Astrocyte (in vitro differentiated cells and primary cell): ENCODE data around the gene RAI2. TPM values are rescaled to one million over a fixed set of nuclear protein-coding genes. Genes with fewer than 3 reads are reported as not detected.
A peak's percentile ranks its signal among the peaks of the same experiment; 100 is the strongest.

ENCODE experiments used
- DNase-seq: peaks from one replicate; pipeline ENCODE4 v3.0.0-alpha.2; 2010; ENCODE audit warnings: low read depth
- FAIRE-seq: peaks from 2 replicates; lab custom pipeline; 2011; peaks lifted over from hg19 to GRCh38; lab: Jason Lieb, UNC
- H2AFZ ChIP-seq: 2 replicates; pipeline ENCODE4 v1.6.0; 2012; ENCODE audit warnings: low read depth, low read length, inconsistent platforms
- H3K27ac ChIP-seq: 2 replicates; pipeline ENCODE4 v1.5.1; 2011; ENCODE audit warnings: low read depth, low read length, inconsistent platforms
- H3K27me3 ChIP-seq: 2 replicates; pipeline ENCODE4 v1.6.0; 2011; ENCODE audit warnings: low read length, inconsistent platforms; ENCODE audit not compliant: insufficient read depth
- H3K36me3 ChIP-seq: 2 replicates; pipeline ENCODE4 v1.5.1; 2011; ENCODE audit warnings: low read length, inconsistent platforms; ENCODE audit not compliant: insufficient read depth
- H3K4me1 ChIP-seq: 2 replicates; pipeline ENCODE4 v1.5.1; 2011; ENCODE audit warnings: low read length, inconsistent platforms; ENCODE audit not compliant: insufficient read depth
- H3K4me2 ChIP-seq: 2 replicates; pipeline ENCODE4 v1.6.0; 2012; ENCODE audit warnings: low read length, inconsistent platforms
- H3K4me3 ChIP-seq: 2 replicates; pipeline ENCODE4 v1.5.1; 2011; ENCODE audit warnings: low read depth, mild to moderate bottlenecking, low read length, inconsistent platforms; ENCODE audit not compliant: insufficient read depth
- H3K79me2 ChIP-seq: 2 replicates; pipeline ENCODE4 v1.6.0; 2012; ENCODE audit warnings: mild to moderate bottlenecking, low read length, inconsistent platforms; ENCODE audit not compliant: insufficient read depth
- H3K9ac ChIP-seq: 2 replicates; pipeline ENCODE4 v1.6.0; 2012; ENCODE audit warnings: mild to moderate bottlenecking, low read length, inconsistent platforms
- H3K9me3 ChIP-seq: 2 replicates; pipeline ENCODE4 v1.5.1; 2012; ENCODE audit warnings: low read depth, mild to moderate bottlenecking, low read length, inconsistent platforms; ENCODE audit not compliant: insufficient read depth
- H4K20me1 ChIP-seq: 2 replicates; pipeline ENCODE4 v1.6.0; 2012; ENCODE audit warnings: low read length, inconsistent platforms; ENCODE audit not compliant: insufficient read depth
- H3K27ac Mint-ChIP-seq: one replicate; pipeline ENCODE4 v1.8.0; 2021; ENCODE audit warnings: mild to moderate bottlenecking, mixed read lengths; ENCODE audit not compliant: unreplicated experiment
- H3K27me3 Mint-ChIP-seq: one replicate; pipeline ENCODE4 v1.8.0; 2021; ENCODE audit warnings: low read depth, mixed read lengths; ENCODE audit not compliant: unreplicated experiment
- H3K36me3 Mint-ChIP-seq: one replicate; pipeline ENCODE4 v1.8.0; 2021; ENCODE audit warnings: low read depth, mixed read lengths; ENCODE audit not compliant: unreplicated experiment
- H3K4me1 Mint-ChIP-seq: one replicate; pipeline ENCODE4 v1.8.0; 2021; ENCODE audit warnings: low read depth, mixed read lengths; ENCODE audit not compliant: unreplicated experiment
- H3K4me3 Mint-ChIP-seq: one replicate; pipeline ENCODE4 v1.8.0; 2021; ENCODE audit warnings: mild to moderate bottlenecking, moderate library complexity, mixed read lengths; ENCODE audit not compliant: unreplicated experiment
- H3K9me3 Mint-ChIP-seq: one replicate; pipeline ENCODE4 v1.8.0; 2021; ENCODE audit warnings: mild to moderate bottlenecking, mixed read lengths; ENCODE audit not compliant: unreplicated experiment
- EZH2 ChIP-seq: IDR thresholded peaks from 2 replicates; pipeline ENCODE4 v1.6.1; 2012; ENCODE audit warnings: mild to moderate bottlenecking, low read length, inconsistent platforms; ENCODE audit not compliant: insufficient read depth
- total RNA-seq: library from RNA; stranded (reverse); gene quantifications from 2 replicates; pipeline ENCODE4 v1.2.1, GENCODE V29; 2021
- TF ChIP-seq, protein P1 (sequence below): IDR thresholded peaks from 2 replicates; pipeline ENCODE4 v1.5.1; 2011; ENCODE audit warnings: low read depth, mild to moderate bottlenecking, inconsistent platforms, low read length, moderate library complexity; ENCODE audit not compliant: insufficient read depth

Gene RAI2
- total RNA-seq, 1 donor from 2014 or later, result 0.66 TPM

- no peaks in the 10 kb centered on the region for H4K20me1 ChIP-seq
- no peak overlapping the region for H3K27ac Mint-ChIP-seq
- peaks cover 12% of the 10 kb centered on the region for H3K27me3 ChIP-seq
- H3K4me3 ChIP-seq, result no peak overlapping the region
- H3K79me2 ChIP-seq, result no peaks in the 10 kb centered on the region
- no peak overlapping the region for H2AFZ ChIP-seq
- H3K27ac ChIP-seq, result no peak overlapping the region
- no peaks in the 10 kb centered on the region for H3K9me3 Mint-ChIP-seq
- FAIRE-seq (peak; percentile 37), DNase-seq (no peak)
- no peak overlapping the region for H3K4me3 Mint-ChIP-seq
- no peaks in the 10 kb centered on the region for H3K9me3 ChIP-seq
- H3K9ac ChIP-seq, result no peak overlapping the region
- TF ChIP-seq, protein P1, sequence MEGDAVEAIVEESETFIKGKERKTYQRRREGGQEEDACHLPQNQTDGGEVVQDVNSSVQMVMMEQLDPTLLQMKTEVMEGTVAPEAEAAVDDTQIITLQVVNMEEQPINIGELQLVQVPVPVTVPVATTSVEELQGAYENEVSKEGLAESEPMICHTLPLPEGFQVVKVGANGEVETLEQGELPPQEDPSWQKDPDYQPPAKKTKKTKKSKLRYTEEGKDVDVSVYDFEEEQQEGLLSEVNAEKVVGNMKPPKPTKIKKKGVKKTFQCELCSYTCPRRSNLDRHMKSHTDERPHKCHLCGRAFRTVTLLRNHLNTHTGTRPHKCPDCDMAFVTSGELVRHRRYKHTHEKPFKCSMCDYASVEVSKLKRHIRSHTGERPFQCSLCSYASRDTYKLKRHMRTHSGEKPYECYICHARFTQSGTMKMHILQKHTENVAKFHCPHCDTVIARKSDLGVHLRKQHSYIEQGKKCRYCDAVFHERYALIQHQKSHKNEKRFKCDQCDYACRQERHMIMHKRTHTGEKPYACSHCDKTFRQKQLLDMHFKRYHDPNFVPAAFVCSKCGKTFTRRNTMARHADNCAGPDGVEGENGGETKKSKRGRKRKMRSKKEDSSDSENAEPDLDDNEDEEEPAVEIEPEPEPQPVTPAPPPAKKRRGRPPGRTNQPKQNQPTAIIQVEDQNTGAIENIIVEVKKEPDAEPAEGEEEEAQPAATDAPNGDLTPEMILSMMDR, result no peak
- no peak for TF ChIP-seq EZH2
- no peaks in the 10 kb centered on the region for H3K4me1 Mint-ChIP-seq
- no peaks in the 10 kb centered on the region for H3K4me1 ChIP-seq
- no peaks in the 10 kb centered on the region for H3K36me3 Mint-ChIP-seq
- peaks cover 41% of the 10 kb centered on the region for H3K27me3 Mint-ChIP-seq
- H3K36me3 ChIP-seq, result no peaks in the 10 kb centered on the region
- no peak overlapping the region for H3K4me2 ChIP-seq
Measured at GRCh38 chrX:17854531-17854930, 6.6 kb downstream of the RAI2 start.

DNA sequence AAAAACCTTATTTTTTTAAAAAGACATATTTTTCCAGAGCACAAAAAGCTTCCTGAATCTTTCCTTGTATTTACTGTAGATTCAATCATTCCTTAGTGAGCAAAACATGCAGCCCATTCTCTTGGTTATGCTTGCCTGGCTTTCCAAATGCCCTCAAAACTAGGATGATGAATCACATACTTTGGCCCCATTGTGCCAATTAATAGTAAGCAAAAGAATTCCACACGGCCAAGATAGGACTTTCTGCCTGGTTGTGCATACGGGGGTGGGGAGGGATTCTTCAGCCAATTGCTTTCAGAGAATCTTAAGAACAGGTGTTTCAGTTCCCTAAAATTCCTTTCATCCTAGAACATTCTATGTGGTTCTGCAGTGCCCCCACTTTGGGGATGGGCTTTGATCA, 7.0 kb downstream of the RAI2 start:
- FAIRE-seq (peak; percentile 81), DNase-seq (no peak)
- H3K4me1 Mint-ChIP-seq, result no peaks in the 10 kb centered on the region
- no peaks in the 10 kb centered on the region for H3K4me1 ChIP-seq
- H3K4me3 ChIP-seq, result no peak overlapping the region
- H3K27me3 Mint-ChIP-seq, result peaks cover 37% of the 10 kb centered on the region
- H3K27ac Mint-ChIP-seq, result no peak overlapping the region
- H4K20me1 ChIP-seq, result no peaks in the 10 kb centered on the region
- no peak for TF ChIP-seq EZH2
- TF ChIP-seq, protein P1, result no peak
- no peaks in the 10 kb centered on the region for H3K9me3 ChIP-seq
- no peaks in the 10 kb centered on the region for H3K79me2 ChIP-seq
- H3K27me3 ChIP-seq, result peaks cover 9% of the 10 kb centered on the region
- no peaks in the 10 kb centered on the region for H3K36me3 ChIP-seq
- no peak overlapping the region for H3K27ac ChIP-seq
- no peak overlapping the region for H3K4me3 Mint-ChIP-seq
- no peak overlapping the region for H3K4me2 ChIP-seq
- H2AFZ ChIP-seq, result no peak overlapping the region
- no peaks in the 10 kb centered on the region for H3K36me3 Mint-ChIP-seq
- no peaks in the 10 kb centered on the region for H3K9me3 Mint-ChIP-seq
- H3K9ac ChIP-seq, result no peak overlapping the region

- H3K9me3 Mint-ChIP-seq, result no peaks in the 10 kb centered on the region
- H3K27ac Mint-ChIP-seq, result no peak overlapping the region
- Histone ChIP-seq H3K9me3 (no peaks in the 10 kb centered on the region), H4K20me1 (no peaks in the 10 kb centered on the region), H3K27me3 (no peaks in the 10 kb centered on the region), H3K9ac (no peak overlapping the region), H3K27ac (no peak overlapping the region), H2AFZ (no peak overlapping the region), H3K36me3 (no peaks in the 10 kb centered on the region), H3K4me1 (no peaks in the 10 kb centered on the region), H3K4me3 (no peak overlapping the region), H3K79me2 (no peaks in the 10 kb centered on the region), H3K4me2 (no peak overlapping the region)
- H3K27me3 Mint-ChIP-seq, result peaks cover 18% of the 10 kb centered on the region
- H3K4me3 Mint-ChIP-seq, result no peak overlapping the region
- DNase-seq (no peak), FAIRE-seq (peak; percentile 58)
- H3K36me3 Mint-ChIP-seq, result no peaks in the 10 kb centered on the region
- TF ChIP-seq, protein P1, result no peak
- no peak for TF ChIP-seq EZH2
- H3K4me1 Mint-ChIP-seq, result no peaks in the 10 kb centered on the region
Measured at GRCh38 chrX:17851874-17852273, 9.2 kb downstream of the RAI2 start.
